HL-60/S4 treated with retinoic acid at 250 ng/mL for 4 days and 3 days (cell line): ENCODE data around the gene HOXC13.

ENCODE experiments used
- in situ Hi-C: fragments of 300-500 bp; cut with MboI; formaldehyde crosslinking; loops from 2 replicates; pipeline ENCODE4 v1.7.0; 2022; ENCODE audit warnings: low sequenced_read_pairs

HOXC13 gene

DNA sequence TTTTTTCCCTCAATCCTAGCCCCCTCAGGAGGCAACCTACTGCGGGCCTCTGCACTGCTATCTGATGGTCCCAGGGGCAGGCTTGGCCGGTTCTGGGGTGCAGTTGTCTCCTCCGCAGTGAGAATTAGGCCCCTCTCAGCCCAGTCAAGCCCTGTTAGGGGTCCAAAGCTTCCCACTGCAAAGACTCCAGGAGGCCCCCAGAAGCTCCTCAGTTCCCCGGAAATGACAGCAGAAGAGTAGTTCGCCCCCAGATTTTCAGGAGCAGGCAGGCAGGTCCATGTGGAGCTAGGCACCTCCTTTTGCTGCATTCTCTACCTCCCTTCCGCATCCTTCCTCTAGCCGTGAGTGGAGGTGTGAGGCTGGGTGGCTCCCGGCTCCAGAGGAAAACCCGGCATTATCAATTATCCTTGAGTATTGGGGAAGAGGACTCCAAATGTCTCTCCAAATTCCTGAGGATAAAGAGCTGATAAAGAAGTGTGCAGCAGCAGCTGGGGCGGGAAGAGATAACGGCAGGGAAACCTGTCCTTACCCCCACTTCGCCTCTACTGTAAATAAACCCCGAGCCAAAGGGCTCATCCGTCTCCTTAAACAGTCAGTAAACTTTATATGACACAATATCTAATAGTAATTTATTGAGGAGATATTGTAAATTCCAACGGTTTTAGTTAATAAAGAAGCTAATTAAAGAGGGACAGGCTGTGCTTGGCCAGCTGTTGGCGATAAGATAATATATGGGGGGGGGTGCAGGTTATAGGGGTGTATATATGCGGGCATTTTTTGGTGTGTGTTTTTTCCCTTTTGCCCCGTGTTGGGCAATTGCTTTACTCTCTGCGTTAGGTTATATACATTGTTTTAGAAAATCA is 15.4 kb downstream of the HOXC13 start:
- in situ Hi-C loops = no loop called here

DNA sequence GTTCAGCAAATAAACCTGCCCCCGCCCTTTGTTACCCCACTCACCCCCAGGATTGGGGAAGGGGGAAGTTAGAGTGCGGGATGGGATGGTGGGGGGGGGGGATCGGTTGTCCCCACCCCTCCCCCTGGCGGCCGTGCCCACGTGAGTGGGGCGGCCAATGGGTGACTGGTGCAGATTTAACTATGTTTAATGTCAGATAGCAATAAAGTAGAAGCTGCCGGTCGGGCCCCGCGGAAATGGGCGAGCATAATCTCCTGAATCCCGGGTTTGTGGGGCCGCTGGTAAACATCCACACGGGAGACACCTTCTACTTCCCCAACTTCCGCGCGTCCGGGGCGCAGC is 16.0 kb downstream of the HOXC13 start, which contains the start of gene HOXC12:
Gene HOXC12, plus strand, starts transcription at position 210 of the 342 bp plus-strand sequence. Its CDS starts 27 bp downstream, at position 237.
- in situ Hi-C loops = no loop called here

DNA sequence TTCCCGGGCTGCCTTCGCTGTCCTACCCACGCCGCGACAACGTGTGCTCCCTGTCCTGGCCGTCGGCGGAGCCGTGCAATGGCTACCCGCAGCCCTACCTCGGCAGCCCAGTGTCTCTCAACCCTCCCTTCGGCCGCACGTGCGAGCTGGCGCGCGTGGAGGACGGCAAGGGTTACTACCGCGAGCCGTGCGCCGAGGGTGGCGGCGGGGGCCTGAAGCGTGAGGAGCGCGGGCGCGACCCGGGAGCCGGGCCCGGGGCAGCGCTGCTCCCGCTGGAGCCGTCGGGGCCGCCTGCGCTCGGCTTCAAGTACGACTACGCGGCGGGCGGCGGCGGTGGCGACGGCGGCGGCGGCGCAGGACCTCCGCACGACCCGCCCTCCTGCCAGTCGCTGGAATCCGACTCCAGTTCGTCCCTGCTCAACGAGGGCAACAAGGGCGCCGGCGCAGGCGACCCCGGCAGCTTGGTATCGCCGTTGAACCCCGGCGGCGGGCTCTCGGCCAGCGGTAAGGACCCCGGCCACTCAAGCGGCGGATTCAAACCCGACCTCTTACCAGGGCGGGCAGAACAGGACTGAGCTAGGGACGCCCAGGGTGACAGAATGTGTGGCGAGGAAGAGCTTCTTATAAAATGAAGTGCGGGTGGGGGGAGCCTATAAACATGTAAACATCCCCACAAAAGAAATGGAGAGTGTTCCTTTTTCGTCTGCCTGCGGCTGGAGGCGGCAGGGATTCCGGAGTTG is 16.6 kb downstream of the HOXC13 start:
- in situ Hi-C loops = no loop called here

DNA sequence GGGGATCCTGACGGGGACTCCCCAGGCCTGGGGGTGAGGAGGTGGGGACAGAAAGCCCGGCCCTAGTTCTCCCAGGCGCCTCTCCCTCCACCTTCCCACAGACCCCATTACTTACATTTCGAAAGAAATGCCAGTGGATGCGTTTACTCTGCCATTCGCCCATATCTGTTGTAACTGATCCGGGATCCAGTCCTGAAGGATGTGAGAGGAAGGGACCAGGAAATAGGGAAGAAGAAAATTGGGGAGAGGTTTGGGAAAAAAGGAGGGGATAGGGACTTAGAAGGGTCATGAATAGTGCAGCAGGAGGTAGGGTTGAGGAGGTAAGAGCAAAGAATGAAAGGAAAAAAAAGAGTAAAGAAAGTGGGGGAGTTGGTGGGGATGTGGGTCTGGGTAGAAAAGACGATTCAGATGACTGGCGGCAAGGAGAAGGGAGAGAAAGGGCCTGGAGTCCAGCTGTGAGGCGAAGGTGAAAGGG is 17.2 kb downstream of the HOXC13 start:
- in situ Hi-C loops = no loop called here

DNA sequence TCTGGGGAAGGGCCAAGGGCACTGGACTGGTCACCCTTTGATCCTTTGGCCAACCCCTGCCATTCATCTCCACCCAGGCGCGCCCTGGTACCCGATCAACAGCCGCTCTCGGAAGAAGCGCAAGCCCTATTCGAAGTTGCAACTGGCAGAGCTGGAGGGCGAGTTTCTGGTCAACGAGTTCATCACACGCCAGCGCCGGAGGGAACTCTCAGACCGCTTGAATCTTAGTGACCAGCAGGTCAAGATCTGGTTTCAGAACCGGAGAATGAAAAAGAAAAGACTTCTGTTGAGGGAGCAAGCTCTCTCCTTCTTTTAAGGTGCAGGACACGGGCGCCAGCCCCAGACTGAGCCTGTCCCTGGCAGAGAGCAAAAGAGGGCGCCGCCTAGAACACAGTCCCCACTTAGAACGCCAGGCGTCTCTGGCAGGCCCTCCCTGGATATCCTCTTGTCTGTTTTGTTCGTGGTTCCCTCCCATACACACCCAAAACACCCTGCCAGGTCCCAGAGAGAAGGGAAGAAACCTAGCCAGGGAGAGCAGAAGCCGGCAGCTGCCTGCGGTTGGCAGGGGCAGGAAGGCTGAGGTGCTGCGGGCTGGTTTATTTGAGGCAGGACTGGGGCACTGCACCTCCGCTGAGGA is 17.7 kb downstream of the HOXC13 start:
- in situ Hi-C loops = no loop called here

DNA sequence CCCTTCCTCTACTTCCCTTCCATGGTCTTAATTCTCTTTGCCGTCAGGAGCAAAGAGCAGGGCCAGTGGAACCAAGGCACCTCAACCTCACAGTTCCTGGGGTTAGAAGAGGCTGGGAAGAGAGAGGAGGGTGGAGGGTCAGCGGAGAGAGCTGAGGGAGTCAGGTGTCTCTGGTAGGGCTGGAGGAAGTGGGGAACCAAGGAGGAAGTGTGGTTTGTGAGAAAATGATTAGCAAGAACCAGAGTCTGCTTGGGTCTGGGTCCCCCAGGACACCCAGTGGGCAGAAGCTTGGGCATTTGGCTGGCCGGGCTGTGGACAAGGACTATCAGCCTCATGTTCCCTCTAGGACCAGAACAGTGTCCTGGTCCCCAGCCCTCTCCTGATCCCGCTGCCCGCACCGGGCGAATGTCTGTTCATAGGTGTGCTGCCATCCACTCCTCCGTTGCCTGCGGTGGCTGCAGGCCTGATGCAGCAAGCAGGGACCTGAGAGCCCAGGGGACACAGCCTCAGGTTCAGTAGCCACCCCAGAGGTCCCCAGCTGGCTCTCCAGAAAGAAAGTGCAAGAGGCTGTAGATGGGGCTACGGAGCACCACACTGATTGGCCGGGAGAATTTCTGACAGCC is 18.4 kb downstream of the HOXC13 start:
- in situ Hi-C loops = no loop called here

DNA sequence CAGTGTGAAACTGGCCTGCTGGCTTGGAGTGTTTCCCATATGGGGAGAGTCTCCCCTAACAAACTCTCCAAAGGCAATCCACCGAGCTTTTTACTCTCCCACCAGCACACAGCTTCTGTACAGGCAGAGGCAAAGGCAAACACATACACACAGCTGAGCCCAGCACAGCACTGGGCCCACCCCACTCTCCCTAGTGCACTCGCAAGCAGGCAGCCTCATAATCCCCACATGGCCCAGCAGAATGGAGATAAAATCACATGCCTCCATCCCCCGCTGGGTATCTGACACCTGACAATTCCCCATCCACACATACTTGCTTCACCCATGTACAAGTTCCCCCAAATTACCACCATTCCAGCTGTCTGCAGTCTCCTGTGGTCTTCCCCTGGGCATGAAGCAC is 19.5 kb downstream of the HOXC13 start:
- in situ Hi-C loops = no loop called here

DNA sequence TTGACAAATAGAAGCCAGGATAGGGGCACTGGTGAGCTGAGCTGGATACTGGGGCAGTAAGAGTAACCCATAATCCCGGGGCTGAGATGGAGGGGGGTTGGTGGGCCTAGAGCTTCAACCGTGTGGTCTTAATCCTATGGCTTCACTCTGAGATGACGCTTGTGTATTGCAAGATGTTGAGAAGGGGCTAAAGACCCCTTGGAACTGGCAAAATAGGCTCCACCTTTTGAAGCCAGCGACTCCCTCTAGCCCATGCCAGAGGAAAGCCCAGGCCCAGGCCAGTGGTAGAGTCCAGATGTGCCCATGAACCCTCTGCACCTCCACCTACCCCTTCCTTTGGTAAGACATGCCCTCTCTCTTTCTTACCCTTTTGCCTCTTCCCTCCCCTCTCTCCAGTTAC is 20.7 kb downstream of the HOXC13 start:
- in situ Hi-C loops = no loop called here

DNA sequence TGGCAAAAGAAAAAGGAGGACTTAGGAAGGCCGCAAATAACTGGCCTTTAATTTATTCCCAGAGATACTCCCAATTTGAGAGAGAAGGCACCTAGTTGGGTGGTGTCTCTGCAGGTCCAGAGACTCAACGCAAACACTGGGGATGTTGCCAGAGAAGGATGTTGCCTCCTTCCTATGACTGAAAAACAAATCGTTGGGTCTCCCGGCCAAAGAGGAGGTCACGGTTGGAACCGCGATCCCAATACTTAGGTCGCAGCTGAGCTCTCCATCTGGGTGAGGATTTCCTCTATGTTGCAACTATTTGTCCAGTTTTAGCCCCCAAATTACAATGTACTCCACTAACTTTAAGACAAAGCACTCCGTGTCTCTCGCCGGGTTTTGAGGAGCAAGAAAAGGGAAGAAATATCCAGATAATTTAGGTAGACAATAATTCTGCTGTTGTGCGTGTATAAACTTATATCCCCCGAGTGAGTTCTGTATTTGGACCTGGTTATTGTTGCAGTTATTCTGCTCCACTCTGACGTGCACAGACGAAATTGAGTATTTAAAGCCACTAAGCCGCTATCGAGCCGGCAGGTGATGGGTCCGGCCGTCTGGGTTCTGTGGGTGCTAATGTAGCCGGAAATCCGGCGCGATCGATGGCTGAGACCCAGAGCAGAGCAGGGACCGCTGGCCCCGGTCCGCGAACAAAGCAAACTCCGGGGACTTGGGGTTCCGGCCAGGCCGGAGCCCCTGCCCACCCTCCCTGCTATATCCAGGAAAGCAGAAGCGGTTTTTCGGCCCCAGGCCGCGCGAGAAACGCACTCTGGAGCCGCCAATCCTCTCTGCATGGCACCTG is 21.8 kb downstream of the HOXC13 start:
- in situ Hi-C loops = no loop called here

DNA sequence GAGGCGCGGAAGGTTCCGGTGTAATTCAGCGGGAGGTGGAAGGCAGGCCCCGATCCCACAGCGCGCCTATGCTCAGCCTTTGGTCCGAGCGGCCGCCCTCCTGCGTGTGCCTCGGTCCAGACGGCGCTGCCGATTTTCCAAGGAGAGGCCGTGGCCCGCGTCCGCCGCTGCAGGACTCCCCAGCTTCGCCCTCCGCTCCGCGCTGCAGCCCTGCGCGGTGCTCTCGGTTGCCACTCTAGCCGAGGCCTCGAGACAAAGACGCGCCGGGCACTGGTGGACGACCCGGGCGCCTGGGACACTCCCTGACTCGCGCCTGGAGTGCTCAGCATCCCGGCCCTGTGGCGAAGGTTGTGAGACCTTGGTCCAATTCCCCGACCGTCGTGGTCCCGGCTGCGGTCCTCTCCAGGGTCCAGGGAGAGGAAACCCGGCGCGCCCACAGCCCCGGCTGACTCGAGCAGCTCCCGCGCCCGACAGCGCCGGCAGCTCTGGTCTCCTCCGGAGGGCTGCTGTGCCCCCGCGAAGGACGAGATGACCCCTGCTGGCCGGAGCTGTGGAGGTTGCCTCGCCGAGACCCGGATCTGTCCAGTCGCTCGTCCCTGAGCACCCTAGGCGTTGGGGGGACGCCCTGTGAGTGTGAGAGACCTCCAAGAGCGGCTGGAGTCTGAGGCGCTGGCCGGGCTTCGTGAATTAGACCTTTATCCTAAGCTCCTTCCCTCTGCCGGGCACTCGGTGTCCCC is 22.6 kb downstream of the HOXC13 start:
- in situ Hi-C loops = no loop called here

DNA sequence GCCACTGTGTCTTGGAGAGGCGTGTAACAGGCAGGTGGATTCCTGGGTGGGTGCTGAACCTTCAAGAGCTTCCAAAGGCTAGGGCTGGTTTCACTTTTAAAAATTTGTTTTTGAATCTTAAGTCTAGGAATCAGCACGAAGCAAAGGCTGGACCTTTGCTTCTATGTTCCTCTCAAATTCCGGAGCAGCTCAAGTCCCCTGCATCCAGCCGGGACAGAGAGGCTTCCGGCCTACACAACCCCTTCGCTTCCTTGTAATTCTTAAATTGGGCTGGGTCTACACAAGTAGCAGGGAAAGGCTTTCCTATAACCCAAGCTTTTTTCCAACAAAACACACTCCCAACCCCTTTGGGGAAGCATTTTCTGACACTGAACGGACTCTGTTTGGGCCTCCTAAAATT is 24.4 kb downstream of the HOXC13 start:
- in situ Hi-C loops = no loop called here

DNA sequence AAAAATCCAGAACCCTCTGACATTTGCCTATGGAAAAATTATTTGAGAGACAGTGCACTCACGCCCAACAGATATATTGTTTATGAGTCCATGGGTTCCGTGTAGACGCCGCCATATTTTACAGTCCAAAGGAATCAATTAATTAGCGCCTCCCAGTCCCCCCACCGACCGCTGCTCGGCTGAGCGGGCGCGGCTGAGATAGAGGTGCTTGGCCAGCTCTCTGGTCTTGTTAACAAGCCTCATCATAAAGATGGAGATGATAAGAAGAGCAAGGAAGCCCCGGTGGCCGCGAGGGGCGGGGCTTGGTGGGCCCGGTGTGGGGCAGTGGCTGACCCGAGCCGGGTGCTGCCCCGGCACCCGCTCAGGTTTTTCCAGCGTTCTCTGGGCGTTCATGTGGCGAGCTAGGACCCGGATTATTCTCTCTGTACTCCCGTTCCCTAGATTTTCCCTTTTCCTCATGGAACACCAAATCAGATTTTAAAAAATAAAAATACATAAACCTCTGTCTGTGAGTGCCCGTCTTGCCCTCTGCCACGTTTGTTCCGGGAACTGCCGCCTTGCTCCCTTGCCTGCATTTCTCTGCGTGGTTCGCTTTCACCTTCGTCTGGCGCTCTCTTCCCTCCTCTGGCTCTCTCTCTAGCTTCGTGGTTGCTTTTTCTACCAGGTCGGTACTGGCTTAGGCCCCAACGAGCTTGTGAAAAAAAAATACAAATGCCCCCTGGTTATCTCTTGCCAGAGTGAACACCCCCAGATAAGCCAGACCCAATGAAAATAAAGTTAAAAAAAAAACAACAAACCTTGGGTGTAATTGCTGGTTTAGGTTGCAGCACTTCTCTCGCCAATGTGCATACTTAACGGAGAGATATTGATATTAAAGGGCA is 25.0 kb downstream of the HOXC13 start:
- in situ Hi-C loops = no loop called here

DNA sequence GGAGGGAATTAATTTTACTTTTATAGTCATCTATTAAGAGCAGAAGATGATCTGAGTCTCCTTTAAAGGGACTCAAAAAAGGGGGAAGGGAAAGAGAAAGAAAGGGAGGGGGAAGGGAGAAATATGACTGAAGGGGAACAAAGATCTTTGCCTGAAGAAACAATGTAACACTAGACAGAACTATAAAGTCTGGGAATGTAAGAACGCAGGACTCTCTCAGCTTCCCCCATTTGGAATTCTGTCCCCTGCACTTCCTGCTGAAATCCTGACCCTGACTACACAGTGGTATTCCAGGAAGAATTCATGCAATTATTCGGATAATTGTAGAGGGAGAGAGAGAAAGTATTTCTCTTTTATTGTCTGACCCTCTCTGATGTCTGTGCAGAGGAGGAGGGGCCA is 25.7 kb downstream of the HOXC13 start:
- in situ Hi-C loops = no loop called here

DNA sequence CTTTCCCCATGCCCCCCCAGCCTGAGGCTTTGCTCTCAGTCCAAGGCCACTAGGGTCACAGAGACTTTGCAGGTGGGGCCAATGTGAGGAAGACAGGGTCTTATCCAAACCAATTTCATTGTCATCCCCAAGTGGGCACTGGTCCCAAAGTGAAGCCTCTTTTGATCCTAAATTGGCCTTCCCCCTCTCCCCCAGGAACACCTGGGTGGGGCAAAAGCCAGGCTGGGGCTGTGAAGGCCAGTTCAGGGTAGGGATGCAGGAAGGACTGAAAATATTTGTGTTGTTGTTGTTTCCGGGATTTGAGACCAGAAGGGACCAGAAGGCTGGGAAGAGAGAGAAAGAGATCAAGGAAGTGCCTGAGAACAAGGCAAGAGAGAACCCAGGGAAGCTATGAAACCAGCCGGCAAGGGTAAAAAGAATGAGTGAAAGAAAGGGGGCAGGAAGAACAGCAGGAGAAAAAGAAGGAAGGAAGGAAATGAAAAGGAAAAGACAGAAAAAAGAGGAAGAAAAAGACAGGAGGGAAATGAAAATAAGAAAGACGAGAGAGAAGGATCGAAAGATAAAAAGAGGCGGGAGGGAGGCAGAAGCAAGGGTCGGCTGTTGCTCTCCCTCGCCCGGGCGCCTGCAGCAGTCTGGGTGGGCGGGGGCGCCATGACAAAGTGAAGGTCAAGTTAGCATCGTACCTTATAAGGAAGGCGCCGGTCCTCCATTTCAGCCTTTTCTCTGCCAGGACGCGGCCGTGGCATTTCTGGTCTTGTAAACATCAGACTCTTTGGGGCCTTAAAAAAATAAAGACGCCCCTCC is 26.9 kb downstream of the HOXC13 start:
- in situ Hi-C loops = no loop called here

DNA sequence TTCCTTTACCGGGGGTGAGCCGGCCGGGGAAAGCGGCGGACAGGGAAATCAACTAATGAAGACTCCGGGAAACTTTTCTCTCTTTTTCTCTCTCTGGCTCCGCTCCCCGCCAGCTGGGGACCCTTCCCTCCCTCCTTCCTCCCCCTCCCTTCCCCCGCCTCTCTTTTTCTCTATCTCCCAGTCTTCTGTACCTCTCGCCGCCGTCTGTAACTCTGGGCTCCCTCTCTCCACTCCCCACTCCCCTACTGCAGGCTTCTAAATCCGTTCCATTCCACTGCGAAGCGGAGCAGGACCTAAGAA is 27.4 kb downstream of the HOXC13 start:
- in situ Hi-C loops = no loop called here

DNA sequence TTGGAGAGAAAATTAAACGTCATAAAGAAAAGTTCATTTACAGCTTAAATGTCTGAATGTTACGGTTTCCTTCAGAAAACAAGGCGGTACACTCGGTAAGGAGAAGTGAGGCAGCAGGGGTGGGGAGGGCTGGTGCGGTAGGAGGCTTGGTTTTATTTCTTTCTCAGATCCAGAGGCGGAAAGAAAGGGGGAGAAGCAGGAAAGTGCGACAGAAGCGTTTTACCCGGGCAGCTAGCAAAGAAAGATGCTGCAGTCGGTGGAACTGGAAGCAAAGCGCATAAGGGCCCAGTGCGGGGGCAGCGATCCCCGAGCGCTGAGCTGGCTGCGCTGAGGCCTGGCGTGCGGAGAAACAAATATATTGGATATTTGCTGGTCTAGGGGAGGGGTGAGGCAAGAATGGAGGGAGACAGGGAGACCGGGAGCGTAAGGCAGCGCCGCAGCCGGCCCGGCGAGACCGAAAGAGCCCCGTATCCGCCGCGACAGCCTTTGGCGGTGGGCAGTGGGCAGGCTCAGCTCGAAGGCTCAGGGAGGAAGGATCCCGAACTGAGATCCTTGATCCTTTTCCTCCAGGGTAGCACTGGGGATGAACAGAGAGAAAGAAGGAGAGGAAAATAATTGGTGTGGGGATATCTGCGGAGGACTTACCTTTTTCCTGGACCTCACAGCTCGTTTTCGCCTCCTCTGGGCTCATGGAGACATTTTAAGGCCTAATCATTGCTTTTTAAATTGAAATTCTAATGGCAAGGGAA is 27.9 kb downstream of the HOXC13 start:
- in situ Hi-C loops = no loop called here

DNA sequence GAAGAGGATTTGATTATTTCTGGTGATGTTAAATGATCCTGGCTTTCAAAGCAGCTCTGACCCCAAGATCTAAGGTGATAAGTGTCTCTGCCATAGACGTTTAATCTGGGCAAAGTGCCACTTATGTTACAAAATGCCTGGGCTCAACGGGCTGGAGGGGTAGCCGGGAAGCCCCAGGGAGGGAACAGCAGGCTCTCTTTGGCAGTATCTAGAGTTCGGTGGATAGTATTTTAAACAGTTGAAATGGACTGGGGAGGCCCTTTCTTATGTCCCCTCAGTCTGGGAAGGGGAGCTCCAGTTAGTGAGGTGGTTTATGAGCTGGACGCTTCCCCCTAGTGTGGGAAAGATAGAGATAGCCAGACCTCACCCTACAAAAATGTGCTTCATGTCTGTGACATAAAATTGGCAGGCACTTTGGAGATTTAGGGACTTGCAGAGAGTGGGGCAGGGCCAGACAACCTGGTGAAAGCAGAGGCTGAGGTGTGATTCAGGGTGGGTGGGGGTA is 28.8 kb downstream of the HOXC13 start:
- in situ Hi-C loops = no loop called here
